HG03066 (cell line): ENCODE results near the gene TAS1R3.

Experiments
- ATAC-seq: cut with Tn5 transposase; IDR thresholded peaks from one replicate; pipeline ENCODE4 v1.9.1; 2021; ENCODE audit warnings: low read depth; ENCODE audit not compliant: unreplicated experiment

Gene TAS1R3

DNA sequence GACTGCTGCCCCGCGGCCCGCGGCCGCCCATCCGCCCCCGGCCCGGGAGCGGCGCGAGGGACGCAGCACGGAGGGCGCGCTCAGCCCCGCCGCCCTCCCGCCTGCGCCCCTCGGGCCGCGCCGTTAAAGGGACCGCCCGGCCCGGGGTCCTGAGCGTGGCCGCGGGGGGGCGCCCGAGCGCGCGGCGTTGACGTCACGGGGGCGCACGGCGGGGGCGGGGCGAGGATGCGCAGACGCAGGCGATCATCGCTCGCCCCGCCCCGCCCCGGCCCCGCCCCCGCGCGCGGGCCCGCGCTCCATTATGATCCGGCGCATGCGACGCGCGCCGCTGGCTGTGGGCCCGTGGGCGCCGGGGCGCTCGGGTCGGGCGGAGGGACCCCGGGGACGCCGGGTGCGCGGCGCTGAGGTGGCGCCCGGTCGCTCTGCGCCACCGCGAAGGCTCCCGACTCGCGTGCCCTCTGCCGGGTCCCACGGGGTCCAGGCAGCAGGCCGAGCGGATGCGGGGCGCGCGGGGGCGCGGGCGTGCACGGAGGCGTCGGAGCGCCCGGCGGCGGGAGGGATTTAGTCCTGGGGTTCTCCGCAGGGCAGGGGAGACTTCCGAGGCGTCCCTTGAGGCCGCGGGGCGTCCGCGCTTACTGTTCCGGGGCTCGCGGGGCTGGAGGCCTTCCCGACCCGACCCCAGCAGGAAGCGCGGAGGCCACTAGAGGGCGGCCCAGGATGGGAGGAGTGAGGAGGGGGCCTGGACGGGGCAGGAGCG is 18.4 kb downstream of the TAS1R3 start, which contains the start of gene DVL1:
Gene DVL1 (minus strand): TSS at position 163 of the 757 bp plus-strand sequence. CDS start 353 bp downstream, outside the sequence.
- ATAC-seq = peak; percentile 50

DNA sequence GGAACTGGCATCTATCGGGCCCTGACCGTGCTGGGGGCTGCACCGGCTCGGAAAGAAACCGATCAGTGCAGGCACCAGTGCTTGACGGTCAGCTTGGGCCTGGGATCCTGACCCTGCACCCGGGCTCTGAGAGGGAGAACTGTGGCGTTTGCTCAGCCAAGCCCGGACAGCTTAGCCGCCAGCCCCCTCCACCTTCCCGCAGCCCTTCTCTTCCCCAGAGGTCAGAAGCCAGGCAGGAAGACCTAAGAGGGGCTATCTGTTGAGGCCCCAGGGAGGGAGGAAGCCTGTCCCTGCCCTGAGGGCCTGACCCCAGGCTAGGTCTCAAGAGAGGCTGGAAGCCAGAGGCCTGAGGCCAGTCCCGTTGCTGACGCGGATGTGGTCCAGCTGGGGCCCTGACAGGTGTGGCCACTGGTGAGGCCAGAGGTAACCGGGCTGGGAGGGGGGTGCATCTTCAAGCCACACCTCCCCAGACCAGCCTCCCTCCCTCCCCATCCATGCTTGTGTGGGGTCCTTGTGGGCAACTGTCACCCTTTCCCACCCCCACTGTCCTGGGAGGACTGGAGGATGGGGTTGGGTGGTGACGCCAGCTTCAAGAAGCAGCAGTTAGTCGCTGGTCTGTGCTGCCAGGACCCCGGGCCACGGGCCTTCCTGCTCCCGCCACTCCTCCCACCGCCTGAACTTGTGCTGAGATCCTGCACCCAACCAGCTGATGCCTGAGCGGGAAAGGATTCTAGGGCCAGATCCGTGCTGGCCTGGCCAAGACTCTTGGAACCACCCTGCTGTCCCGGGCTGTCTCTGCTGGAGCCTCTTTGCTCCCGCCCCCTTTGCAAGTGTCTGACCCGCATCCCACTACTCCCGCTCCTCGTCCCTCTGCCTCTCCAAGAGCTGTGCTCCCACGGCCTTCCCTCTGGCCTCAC is 20.7 kb downstream of the TAS1R3 start:
- no peak for ATAC-seq

DNA sequence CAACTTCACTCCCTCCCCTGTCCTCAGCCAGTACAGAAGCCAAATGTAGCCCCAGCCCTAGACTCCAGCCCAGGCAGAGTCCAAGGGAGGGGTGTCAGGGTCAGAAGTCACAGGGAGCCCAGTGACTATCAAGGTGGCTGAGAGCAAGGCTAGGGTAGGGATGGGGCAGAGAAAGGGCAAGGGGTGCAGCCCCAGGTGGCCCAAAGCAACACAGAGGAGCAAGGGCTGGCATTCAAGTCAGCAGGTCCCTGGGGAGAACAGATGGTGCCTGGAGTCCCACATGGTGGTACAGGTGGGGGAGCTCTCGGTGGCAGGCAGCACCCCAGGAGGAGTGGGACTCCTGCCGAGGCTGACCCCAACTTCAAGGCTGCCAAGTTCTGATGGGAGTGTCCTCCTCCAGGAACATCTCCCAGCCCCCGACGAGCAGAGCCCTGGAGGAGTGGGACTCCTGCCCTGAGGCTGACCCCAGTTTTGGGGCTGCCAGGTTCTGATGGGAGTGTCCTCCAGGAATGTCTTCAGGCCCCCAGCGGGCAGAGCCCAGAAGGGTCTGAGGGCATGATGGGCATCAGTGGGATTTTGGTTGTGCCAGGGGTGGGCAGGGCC is 21.8 kb downstream of the TAS1R3 start:
- ATAC-seq = no peak

DNA sequence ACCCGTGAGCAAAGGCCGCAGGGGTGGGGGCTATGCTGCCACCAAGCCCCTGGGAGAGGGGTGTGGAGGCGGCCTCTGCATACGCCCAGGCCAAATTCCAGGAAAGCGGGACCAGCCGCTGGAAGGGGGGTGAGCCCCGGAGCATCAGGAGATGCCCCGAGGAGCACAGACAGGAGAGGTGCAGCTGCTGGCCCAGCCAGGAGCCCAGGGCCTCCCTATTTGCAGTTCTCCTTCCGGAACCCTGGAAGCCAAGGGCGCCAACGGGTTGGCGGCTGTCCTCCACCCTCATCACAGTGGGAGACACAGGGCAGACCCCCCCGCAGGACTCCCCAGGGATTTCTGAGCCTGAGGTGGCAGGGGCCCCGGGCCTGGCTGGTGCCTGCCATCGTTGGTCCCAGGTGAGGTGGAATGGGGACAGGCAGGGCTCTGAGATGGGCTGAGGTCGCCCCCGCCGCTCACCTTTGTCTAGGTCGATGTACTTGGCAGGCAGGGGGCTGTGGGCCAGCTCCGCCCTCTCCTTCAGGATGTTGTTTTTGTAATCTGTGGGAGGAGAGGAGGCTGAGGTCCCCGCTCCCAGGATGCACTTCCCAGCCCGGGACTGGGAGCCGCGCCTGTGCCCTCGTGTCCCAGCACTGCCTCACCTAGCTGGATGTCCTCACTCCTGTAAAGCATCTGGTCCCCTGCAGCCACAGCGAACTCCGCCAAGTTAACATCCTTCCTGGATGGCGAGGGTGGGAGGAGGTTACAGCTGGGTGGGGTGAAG is 22.5 kb downstream of the TAS1R3 start:
- ATAC-seq = no peak

DNA sequence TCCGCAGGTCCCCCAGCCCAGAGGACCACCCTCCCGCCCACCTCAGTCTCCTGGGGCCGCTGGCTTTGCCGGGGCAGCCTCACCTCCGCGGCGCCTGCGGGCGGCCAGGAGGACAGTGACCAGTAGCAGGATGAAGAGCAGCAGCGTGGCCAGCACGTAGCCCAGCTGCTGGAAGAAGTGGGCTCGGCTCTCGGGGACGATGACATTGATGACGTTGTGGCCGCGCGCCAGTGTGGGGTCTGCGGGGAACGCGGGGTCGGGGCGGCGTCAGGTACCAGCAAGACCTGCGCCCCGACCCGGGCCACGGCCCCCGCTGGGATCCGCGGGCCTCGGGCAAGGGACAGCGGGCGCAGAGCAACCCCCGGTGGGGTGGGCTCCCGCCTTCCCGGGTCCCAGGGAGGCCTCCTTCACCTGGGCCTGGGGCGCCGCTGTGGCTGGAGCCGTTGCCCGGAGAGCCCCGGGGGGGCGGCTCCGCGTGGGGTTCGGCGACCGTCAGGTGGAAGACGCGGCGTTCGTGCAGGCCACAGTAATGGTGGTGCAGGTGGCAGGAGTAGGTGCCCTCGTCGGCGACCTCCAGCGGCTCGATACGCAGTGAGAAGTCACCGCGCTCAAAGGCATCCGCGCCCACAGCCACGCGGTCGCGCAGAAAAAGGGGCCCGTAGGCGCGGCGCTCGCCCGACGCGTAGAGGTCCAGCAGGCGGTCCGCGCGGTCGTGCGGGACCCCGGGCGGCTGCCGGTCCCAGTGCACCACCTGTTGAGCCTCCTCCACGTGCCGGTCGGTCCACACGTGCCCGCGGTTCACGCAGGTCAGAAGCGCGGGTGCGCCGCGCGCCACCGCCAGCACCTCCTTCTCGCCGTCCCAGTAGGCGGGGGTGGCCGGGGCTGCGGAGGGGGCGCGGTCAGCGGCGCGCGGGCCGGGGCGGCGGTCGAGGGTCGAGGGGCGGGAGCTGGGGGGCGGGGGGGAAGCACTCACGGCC is 23.5 kb downstream of the TAS1R3 start:
- ATAC-seq = no peak

DNA sequence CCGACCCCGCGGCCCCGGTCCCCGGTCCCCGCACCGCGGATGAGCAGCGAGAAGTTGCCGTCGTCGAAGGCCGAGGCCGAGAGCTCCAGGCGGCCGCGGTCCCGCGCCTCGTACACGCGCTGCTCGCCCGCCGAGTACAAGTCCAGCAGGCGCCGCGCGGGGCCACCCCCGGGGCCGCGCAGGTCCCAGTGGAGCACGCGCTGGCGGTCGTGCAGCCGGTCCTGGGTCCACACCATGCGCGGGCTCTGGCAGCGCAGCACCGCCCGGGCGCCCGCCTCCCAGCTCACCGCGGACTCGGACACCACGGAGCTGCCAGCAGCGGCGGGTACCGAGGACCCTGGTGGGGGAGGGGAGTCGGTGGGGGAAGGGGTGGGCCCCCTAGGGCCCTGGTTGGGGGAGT is 24.3 kb downstream of the TAS1R3 start:
- no peak for ATAC-seq

DNA sequence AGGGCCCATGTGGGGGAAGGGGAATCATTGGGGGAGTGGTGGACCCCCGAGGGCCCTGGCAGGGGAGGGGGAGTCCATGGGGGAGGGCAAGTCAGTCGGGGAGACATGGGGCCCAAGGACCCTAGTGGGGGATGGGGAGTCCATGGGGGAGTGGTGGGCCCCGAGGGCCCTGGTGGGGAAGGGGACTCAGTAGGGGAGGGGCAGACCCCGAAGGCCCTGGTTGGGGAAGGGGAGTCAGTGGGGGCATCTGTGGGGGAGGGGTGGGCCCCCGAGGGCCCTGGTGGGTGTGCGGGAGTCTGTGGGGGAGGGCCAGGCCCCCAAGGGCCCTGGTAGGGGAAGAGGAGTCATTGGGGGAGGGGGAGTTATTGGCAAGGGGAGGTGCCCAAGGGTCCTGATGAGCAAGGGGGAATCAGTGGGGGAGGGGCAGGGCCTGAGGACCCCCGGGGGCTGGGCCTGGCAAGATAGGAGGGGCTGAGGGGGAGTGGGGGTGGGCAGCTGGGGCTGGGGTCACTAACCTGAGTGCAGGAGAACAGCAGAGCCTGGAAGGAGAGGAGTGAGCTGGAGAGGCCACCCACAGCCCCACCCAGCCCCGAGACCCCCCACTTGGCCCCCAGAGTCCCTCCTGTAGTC is 25.2 kb downstream of the TAS1R3 start:
- ATAC-seq = no peak

DNA sequence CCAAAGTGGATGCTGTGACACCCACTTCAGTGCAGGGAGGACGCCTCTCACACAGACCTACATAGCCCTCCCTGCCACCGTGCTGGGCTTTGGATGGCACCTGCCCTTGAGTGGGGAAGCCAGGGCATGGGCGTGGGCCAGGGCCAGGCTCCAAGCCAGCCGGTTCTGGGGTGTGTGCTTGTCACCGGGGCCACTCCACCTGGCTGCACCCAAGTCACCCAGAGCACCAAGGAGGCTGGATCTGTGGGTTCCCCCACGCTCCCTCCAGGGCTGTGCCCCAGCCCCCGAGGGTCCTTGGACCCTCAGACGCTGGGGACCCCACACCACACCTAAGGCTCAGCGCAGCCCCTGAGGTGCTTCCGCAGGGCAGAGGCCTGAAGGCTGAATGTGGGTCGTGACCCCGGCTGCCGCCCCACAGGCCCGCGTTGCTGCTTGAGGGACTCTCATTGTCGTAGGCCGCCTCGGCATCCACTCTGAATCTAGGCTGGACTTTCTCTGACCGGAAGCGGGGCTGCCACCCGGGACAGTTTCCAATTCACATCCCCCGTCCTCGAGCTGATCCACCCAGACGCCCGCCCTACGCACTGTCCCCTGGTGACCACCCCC is 25.8 kb downstream of the TAS1R3 start:
- ATAC-seq = no peak

DNA sequence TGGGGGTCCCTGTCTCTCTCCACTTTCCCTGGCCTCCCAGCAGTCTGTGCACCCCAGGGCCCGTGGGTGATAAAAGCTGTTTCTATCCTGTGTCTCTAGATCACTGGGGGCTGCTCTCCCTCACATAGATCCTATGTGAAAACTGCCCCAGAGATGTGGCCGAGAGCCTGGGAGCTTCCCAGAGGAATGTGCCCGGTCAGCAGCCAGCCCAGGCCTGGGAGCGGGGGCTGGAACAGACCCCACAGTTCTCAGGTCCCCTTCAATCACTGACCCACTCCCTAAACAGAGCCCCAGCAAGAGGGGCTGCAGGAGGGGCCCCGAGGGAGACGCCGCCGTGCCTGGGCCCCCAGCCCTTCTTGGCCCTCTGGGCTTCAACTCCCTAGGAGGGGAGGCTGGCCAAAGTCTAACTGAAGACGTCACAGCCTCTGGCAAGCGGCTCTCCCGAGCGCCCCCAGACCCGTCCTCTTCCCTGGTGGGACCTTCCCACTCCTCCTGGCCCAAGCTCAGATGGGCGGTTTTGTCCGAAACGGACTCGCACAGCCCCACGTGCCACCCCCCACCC is 26.9 kb downstream of the TAS1R3 start:
- ATAC-seq = no peak

DNA sequence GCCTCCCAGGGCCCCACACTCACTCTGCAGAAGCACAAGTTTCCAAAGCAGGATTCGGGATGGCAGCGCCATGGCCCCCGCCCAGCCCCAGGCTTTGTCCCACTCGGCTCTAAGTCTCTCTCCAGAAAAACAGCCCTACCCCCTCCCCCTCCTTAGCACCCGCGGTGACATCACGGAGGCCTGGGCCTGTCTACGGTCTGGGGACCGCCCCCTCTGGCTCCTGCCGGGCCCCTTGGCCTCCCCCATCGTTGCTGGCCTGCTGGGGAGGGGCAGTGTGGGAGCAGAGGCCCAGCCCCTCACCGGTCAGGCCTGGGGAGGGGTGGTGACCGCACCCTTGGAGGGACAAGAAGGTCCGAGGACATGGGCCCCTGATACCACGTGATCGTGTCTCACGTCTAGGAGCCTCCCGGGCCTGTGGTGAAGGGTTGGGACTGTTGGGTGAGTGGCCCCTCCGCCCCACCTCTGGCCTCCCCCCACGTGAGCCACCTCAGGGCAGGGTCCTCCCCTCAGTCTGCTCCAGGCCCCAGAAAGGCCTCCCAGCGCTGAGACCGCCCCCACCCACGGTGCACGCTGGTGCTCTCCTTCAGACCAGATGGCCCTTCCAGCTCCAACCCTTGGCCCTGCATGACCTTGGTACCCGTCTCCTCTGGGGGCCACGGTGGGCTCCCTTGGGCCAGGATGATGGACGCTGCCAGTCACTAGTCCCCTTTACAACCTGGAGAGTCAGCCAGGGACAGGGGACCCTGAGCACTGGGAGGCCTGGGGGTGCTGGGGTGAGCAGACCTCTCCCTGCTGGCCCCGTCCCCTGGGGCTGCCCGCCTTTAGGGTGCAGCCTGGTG is 27.6 kb downstream of the TAS1R3 start, which contains the start of gene MXRA8:
Gene MXRA8 (minus strand): TSS at position 123 of the 839 bp plus-strand sequence. CDS start 51 bp downstream, at position 72.
- ATAC-seq = no peak

DNA sequence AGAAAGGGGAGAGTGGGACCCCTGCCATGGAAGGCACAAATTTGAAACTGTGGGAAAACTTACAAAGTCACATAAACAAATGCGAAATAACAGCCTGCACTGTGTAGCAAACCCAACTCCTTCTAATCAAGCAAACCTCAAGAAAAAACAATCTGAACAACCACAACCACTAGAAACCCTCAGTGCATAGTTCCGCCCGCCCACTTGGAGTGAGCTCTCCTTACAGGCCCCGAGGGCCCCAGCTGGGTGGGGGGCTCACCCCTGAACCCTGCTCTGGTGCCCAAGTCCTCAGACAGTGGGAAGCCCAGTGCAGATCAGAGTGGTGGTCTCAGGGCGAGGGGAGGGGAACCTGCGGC is 28.2 kb downstream of the TAS1R3 start:
- no peak for ATAC-seq

DNA sequence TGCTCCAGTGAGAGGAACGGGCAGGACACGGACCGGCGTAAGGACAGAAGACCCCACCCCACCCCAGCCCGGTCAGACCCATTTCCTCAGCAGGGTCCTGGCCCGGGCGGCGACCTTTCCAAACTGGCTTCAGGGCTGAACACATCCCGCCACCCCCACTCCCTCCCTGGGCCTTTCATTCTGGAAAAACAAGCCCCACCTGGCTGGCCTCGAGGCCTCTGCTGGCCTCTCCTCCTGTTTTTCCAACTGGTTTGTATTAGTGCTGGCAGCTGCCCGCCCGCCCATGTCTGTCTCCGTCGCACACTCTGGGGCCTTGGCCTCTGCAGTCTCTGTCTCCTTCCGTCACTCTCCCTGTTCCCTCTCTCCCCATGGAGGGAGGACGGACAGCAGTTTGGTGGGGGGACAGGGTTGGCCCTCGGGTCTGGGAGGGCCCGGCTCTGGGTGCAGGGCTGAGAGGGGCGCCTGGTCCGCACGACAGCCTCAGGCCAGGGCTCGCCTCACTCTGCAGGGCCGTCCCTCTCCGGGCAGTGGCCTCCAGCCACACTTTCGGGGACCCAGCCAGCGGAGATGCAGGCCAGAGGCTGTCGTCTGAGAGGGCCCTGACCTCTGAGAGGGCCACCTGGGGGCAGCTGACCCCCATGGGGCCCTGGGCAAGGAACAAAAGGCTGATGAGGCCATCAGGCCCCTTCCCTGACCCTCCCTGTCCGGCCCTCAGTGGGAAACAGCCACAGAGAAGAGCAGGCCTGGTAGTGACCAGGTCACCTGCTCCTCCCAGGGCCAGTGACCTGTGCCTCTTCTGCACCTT is 28.8 kb downstream of the TAS1R3 start:
- no peak for ATAC-seq

DNA sequence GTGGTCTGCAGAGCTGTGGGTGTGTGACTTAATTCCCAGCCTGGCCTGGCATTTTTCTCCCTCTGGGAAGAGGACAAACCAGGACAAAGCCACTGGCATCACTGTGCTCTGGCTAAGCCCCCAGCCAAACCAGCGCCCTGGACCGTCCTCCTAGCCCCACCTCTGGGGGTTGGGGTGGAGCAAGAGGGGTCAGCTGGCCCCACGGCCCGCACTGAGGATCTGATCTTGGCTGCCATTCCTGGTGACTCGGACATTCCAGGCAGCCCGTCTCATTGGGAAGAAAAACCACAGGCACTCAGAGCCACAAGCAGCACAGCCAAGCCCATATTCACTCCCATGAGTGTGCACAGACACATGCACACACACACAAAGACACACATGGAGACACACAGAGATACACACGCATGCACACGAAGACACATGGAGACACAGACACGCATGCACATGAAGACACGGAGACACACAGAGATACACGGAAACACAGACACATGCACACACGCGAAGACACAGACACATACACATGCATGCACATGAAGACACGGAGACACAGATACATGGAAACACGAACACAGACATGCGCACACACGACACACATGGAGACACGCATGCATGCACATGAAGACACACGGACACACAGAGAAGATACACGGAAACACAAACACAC is 29.6 kb downstream of the TAS1R3 start:
- ATAC-seq = no peak

DNA sequence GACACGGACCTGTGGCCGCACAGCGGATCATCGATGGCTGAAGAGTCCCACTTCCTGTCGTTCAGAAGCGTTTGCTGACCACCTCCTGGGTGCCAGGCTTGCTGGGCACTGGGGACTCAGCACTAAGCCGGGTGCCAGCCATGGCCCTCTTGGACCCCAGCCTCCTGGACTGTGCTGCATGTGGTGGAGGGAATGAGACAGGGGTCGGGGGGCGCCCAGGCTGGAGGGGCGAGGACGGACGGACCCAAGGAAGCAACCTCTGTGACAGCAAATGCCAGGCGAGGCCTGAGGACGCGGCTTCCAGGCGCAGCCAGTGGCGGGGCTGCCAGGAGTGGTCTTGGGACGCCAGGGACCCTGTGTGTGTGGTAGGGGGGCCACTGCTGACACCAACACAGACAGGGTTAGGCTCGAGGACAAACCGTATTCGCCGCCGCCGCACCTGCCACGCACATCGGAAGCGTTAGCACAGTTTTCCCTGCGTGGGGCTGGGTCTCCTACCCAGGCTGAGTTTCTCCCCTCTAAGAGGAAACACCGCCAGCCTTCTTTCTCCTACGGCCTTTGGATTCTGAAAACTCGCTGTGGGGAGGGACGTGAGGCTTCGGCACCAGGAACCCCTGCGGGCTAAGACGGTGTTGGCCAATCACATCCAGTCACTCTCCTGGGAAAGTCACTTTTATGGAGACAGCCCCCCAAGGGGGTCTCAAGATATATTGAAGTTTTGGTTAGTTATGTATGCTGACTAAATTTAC is 30.3 kb downstream of the TAS1R3 start:
- no peak for ATAC-seq

DNA sequence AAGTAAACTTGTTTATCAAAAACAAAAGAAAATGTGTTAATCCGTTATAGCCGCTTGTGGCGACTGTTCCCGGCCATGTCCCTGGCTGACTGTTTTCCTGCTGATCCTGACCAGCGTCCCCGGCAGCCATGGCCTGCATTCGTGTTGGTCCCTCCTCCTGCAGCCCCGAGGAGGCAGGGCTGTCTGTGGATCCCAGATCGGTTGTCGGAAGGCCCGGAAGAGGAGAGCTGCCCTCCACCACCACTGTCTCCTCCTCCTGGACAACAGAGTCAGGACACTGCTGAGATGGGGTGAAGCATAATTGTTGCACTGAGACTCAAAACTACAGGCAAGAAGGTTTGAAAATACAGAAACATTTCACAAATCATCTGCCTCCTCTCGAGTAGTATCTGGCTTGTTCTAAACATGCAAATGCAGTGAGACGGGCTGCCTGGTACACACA is 30.9 kb downstream of the TAS1R3 start:
- no peak for ATAC-seq
